ENCODE measurements around the gene DSTYK. TPM values are rescaled to one million over a fixed set of nuclear protein-coding genes. Genes with fewer than 3 reads are reported as not detected.

Gene DSTYK
- total RNA-seq, 1 donor from 2014 or later = 5.8 TPM

DNA sequence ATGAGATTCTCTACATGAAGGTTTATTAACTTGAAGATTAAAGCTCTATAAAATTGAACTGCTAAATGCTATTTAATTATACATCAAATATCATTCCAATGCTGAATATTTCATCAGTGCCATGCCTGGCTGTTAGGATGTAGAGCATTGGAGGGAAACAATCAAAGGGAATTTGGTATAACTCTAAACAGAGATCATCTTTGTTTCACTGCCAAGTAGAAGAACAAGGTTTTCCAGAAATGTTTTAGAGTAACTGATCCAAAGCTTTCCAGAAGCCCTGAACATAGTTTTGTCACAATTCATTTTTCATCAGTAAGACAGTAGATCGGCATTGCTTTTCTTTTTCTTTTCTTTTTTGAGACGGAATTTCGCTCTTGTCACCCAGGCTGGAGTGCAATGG, 5.9 kb upstream of the DSTYK start:
- TF ChIP-seq CTCF (conservative IDR thresholded peaks at IDR 0.05; ENCODE audit: low read depth, low read length) = no peak
- DNase-seq (ENCODE audit: low read depth) = no peak

GRCh38 chr1:205216588-205216987, 5.1 kb upstream of the DSTYK start:
- no peak for DNase-seq (ENCODE audit: low read depth)
- no peak for TF ChIP-seq CTCF (conservative IDR thresholded peaks at IDR 0.05; ENCODE audit: low read depth, low read length)
- H3K4me3 ChIP-seq (ENCODE audit: low read depth, low read length) = no peak overlapping the region

More for the DNA sequence above, 5.9 kb upstream of the DSTYK start:
- no peak overlapping the region for H3K4me3 ChIP-seq (ENCODE audit: low read depth, low read length)

- DNase-seq (ENCODE audit: low read depth) = no peak
- TF ChIP-seq CTCF (conservative IDR thresholded peaks at IDR 0.05; ENCODE audit: low read depth, low read length) = no peak
- H3K4me3 ChIP-seq (ENCODE audit: low read depth, low read length) = no peak overlapping the region
Measured at GRCh38 chr1:205214756-205215155, 3.3 kb upstream of the DSTYK start.

- no peak for TF ChIP-seq CTCF (conservative IDR thresholded peaks at IDR 0.05; ENCODE audit: low read depth, low read length)
- peak overlapping the region; percentile 100 for H3K4me3 ChIP-seq (ENCODE audit: low read depth, low read length)
- no peak for DNase-seq (ENCODE audit: low read depth)
Measured at GRCh38 chr1:205211839-205212536, 486 bp upstream of the DSTYK start.

GRCh38 chr1:205210756-205211168, 740 bp downstream of the DSTYK start:
- DNase-seq (ENCODE audit: low read depth) = no peak
- no peak for TF ChIP-seq CTCF (conservative IDR thresholded peaks at IDR 0.05; ENCODE audit: low read depth, low read length)
- peak overlapping the region; percentile 100 for H3K4me3 ChIP-seq (ENCODE audit: low read depth, low read length)

DNA sequence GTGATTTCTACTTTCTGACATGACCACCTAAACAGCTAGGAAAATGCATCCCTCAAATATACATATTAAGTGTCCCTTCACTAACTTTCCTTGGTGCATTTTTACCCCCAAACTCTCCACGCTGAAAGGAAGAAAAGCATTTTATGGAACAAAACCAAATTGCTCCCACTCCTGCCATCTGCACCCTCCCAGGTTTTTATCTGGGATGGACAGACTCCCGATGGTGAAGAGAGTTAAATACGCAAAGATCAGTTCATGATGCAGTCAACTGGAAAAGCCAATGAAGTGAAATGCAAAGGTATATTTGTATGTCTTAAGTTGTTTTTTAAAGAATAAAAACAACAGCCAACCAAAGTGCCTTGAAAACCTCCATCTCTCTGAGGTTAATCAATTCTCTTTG, 2.7 kb downstream of the DSTYK start:
- no peak for TF ChIP-seq CTCF (conservative IDR thresholded peaks at IDR 0.05; ENCODE audit: low read depth, low read length)
- DNase-seq (ENCODE audit: low read depth) = no peak
- no peak overlapping the region for H3K4me3 ChIP-seq (ENCODE audit: low read depth, low read length)

GRCh38 chr1:205205055-205205454, 6.4 kb downstream of the DSTYK start:
- TF ChIP-seq CTCF (conservative IDR thresholded peaks at IDR 0.05; ENCODE audit: low read depth, low read length) = no peak
- H3K4me3 ChIP-seq (ENCODE audit: low read depth, low read length) = no peak overlapping the region
- no peak for DNase-seq (ENCODE audit: low read depth)
